HG02885 (cell line): Measurements from ENCODE around the gene MYOZ2.
"Not testable (repeated sequence)": the region's sequence is repeated elsewhere in the genome, so short reads cannot be mapped to it uniquely, and the experiment has no call there.

Experiments used
- ATAC-seq: cut with Tn5 transposase; IDR thresholded peaks from one replicate; pipeline ENCODE4 v1.9.1; 2021; ENCODE audit warnings: mild to moderate bottlenecking; ENCODE audit not compliant: unreplicated experiment, poor library complexity

Gene MYOZ2

GRCh38 chr4:119125931-119126330, 9.7 kb upstream of the MYOZ2 start:
- no peak for ATAC-seq

GRCh38 chr4:119128148-119128547, 7.5 kb upstream of the MYOZ2 start:
- ATAC-seq: no peak

- no peak for ATAC-seq
These were observed 5.1 kb upstream of the MYOZ2 start for GRCh38 chr4:119130365-119131065.

GRCh38 chr4:119131164-119131563, 4.5 kb upstream of the MYOZ2 start:
- ATAC-seq: no peak

DNA sequence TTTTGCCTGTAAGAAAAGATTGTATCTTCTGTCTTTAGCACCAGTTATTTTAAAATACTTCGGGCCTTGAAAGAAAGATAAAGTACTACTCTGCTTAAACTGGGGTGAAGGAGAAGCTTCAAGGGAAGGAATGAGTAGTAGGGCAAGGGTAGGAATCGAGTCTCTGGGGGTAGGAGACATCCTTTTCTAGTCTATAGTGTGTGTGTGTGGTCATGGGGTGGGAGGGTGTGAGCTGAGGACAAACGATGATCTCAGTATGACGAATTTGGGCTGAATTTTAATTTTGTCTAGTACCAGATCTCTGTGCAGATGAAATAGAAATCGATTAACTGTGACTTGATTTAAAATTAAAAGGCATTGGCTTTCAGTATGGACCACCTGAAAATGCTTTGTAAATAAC, 3.3 kb upstream of the MYOZ2 start:
- no peak for ATAC-seq

- no peak for ATAC-seq
These were observed 914 bp downstream of the MYOZ2 start for GRCh38 chr4:119136546-119136945.

GRCh38 chr4:119138046-119138445, 2.4 kb downstream of the MYOZ2 start:
- ATAC-seq: no peak

DNA sequence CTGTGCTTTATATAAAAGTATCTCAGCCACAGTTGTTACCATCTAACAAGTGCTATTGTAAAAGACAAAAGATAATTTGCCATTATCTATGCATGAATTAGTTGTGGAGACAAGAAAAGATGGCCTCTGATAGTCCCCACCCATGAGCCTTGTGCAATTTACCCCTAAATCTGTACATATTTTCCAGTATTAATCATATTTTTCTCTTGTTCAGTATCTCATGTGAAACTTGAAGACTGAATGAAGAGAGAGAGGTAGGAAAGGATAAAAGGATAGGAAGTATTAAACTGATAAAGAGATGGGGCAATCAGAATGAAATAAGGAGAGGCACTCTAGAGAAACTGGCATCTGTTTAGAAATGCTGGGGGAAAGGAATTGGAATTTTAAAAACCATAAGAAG, 3.7 kb downstream of the MYOZ2 start:
- ATAC-seq: no peak

GRCh38 chr4:119139822-119140252, 4.2 kb downstream of the MYOZ2 start:
- no peak for ATAC-seq

DNA sequence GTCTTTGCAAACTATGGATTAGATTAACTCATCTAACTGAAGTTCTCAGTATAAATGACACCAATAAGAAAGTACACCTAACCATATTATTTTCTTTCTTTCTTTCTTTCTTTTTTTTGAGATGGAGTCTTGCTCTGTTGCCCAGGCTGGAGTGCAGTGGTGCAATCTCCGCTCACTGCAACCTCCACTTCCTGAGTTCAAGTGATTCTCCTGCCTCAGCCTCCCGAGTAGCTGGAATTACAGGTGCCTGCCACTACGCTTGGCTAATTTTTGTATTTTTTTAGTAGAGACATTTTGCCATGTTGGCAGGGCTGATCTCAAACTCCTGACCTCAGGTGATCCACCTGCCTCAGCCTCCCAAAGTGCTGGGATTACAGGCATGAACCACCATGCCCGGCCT, 5.7 kb downstream of the MYOZ2 start:
- not testable (repeated sequence) for ATAC-seq

DNA sequence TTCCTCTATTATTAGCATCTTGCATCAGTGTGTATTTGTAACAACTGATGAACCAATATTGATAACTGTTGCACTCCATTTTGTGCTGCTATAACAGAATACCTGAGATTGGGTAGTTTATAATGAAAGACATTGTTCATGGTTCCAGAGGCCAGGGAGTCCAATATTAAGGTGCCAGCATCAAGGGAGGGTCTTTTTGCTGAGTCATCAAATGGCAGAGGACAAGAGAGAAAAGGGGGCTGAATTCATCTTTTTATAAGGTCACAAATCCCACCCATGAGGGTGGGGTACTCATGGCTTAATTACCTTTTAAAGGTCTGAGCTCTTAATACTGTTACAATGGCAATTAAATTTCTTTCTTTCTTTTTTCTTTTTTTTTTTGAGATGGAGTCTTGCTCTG, 7.2 kb downstream of the MYOZ2 start:
- no peak for ATAC-seq

DNA sequence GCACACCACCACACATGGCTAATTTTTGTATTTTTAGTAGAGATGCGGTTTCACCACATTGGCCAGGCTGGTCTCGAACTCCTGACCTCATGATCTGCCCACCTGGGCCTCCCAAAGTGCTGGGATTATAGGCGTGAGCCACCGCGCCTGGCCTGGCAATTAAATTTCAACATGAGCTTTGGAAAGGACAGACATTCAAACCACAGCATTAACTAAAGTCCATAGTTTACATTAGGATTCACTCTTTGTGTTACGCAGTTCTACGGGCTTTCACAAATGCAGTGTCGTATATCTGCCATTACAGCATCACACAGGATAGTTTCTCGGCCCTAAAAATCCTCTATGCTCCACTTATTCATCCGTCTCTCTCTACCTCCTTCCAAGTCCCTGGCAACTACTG, 7.7 kb downstream of the MYOZ2 start:
- ATAC-seq: not testable (repeated sequence)

GRCh38 chr4:119149110-119149509, 13.5 kb downstream of the MYOZ2 start:
- no peak for ATAC-seq

- no peak for ATAC-seq
These were observed 15.5 kb downstream of the MYOZ2 start for GRCh38 chr4:119151161-119151560.

GRCh38 chr4:119152741-119153140, 17.1 kb downstream of the MYOZ2 start:
- ATAC-seq: no peak

- no peak for ATAC-seq
These were observed 26.5 kb downstream of the MYOZ2 start for GRCh38 chr4:119162174-119162573.

GRCh38 chr4:119165767-119166166, 30.1 kb downstream of the MYOZ2 start:
- no peak for ATAC-seq

DNA sequence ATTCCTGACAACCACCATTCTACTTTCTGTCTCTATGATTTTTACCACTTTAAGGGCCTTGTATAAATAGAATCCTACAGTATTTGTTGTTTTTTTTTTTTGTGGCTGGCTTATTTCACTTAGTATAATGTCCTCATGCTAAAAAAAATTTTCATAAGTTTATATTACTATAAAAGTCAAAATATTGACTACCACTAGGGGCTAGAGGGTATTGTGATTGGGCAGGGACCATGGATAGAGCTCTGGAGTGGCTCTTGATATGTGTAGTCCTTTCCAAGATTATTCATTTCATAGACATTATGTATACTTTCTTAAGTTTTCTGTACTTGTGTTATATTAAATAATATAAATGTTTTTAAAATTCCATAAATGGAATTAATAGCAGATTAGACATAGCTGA, 34.6 kb downstream of the MYOZ2 start:
- no peak for ATAC-seq

DNA sequence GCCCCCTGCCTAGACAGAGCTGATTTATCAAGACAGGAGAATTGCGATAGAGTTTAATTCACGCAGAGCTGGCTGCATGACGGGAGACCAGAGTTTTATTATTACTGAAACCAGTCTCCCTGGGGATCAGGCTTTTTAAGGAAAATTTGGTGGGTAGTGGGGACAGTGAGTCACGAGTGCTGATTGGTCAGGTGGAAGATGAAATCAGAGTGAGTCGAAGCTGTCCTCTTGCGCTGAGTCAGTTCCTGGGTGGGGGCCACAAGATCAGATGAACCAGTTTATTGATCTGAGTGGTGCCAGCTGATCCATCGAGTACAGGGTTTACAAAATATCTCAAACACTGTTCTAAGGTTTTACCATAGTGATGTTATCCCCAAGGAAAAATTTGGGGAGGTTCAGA, 36.6 kb downstream of the MYOZ2 start:
- no peak for ATAC-seq

DNA sequence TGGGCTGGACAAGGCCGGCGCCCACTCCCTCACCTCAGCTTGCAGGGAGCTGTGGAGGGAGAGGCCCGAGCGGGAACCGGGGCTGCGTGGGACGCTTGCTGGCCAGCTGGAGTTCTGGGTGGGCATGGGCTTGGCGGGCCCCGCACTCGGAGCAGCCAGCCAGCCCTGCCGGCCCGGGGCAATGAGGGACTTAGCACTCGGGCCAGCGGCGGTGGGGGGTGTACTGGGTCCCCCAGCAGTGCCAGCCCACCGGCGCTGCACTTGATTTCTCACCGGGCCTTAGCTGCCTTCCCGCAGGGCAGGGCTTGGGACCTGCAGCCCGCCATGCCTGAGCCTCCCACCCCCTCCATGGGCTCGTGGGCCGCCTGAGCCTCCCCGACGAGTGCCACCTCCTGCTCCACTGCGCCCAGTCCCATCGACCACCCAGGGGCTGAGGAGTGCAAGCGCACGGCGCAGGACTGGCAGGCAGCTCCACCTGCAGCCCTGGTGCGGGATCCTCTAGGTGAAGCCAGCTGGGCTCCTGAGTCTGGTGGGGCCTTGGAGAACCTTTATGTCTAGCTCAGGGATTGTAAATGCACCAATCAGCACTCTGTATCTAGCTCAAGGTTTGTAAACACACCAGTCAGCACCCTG, 38.2 kb downstream of the MYOZ2 start:
- not testable (repeated sequence) for ATAC-seq

- no peak for ATAC-seq
These were observed 43.4 kb downstream of the MYOZ2 start for GRCh38 chr4:119179011-119179410.

- ATAC-seq: no peak
These were observed 48.5 kb downstream of the MYOZ2 start for GRCh38 chr4:119184128-119184527.
